Esophagus squamous epithelium (tissue), 4 donors: ENCODE measurements around the gene MLLT10.

Experiments
- POLR2A ChIP-seq, 4 donors: fragments of 450-650 bp; IDR thresholded peaks; one replicate each; pipeline ENCODE4 v1.6.1; 2017; ENCODE audit warnings: antibody characterized with exemption in 4 of 4, mild to moderate bottlenecking in 4 of 4, moderate library complexity in 3 of 4
- TF ChIP-seq, protein P1 (sequence below), 6 experiments: fragments of 450-650 bp in 4 of 6; fragments of 200-600 bp in 2 of 6; sonication (generic) in 2 of 6; IDR thresholded peaks; one replicate each; pipeline ENCODE4 v1.5.1; 2016 to 2019; ENCODE audit warnings: antibody characterized with exemption in 6 of 6, mild to moderate bottlenecking in 4 of 6, moderate library complexity in 4 of 6

GRCh38 chr10:21508706-21509331 is 25.2 kb upstream of the MLLT10 start:
- TF ChIP-seq, protein P1, sequence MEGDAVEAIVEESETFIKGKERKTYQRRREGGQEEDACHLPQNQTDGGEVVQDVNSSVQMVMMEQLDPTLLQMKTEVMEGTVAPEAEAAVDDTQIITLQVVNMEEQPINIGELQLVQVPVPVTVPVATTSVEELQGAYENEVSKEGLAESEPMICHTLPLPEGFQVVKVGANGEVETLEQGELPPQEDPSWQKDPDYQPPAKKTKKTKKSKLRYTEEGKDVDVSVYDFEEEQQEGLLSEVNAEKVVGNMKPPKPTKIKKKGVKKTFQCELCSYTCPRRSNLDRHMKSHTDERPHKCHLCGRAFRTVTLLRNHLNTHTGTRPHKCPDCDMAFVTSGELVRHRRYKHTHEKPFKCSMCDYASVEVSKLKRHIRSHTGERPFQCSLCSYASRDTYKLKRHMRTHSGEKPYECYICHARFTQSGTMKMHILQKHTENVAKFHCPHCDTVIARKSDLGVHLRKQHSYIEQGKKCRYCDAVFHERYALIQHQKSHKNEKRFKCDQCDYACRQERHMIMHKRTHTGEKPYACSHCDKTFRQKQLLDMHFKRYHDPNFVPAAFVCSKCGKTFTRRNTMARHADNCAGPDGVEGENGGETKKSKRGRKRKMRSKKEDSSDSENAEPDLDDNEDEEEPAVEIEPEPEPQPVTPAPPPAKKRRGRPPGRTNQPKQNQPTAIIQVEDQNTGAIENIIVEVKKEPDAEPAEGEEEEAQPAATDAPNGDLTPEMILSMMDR (IDR thresholded peaks at IDR 0.05): no peak
- no peak for TF ChIP-seq POLR2A (IDR thresholded peaks at IDR 0.05)
